Liver (tissue), 3 donors: ENCODE data around the gene PALLD.

Experiments
- CTCF ChIP-seq: fragments of 150-350 bp; IDR thresholded peaks from 2 replicates; pipeline ENCODE4 v1.5.1; 2017; ENCODE audit warnings: improper control_type of control experiment, low read depth, low read length; ENCODE audit not compliant: missing input control
- JUND ChIP-seq, 2 donors: IDR thresholded peaks; 2 replicates each; pipeline ENCODE4 v1.6.1; 2016; ENCODE audit warnings: antibody characterized with exemption in 2 of 2
- RAD21 ChIP-seq, 2 donors: IDR thresholded peaks; 2 replicates each; pipeline ENCODE4 v1.6.1; 2016; ENCODE audit warnings: antibody characterized with exemption in 2 of 2, mild to moderate bottlenecking in 2 of 2
- SP1 ChIP-seq: IDR thresholded peaks from 2 replicates; pipeline ENCODE4 v1.6.1; 2018; ENCODE audit warnings: antibody characterized with exemption, mild to moderate bottlenecking
- YY1 ChIP-seq: IDR thresholded peaks from 2 replicates; pipeline ENCODE4 v1.6.1; 2016; ENCODE audit warnings: antibody characterized with exemption, mild to moderate bottlenecking
- TF ChIP-seq, protein P1 (sequence below): IDR thresholded peaks from 2 replicates; pipeline ENCODE4 v1.6.1; 2016; ENCODE audit warnings: antibody characterized with exemption
- TF ChIP-seq, protein P2 (sequence below): IDR thresholded peaks from 2 replicates; pipeline ENCODE4 v1.6.1; 2016; ENCODE audit warnings: antibody characterized with exemption
- donor health status: healthy.
- donor health status: healthy.

DNA sequence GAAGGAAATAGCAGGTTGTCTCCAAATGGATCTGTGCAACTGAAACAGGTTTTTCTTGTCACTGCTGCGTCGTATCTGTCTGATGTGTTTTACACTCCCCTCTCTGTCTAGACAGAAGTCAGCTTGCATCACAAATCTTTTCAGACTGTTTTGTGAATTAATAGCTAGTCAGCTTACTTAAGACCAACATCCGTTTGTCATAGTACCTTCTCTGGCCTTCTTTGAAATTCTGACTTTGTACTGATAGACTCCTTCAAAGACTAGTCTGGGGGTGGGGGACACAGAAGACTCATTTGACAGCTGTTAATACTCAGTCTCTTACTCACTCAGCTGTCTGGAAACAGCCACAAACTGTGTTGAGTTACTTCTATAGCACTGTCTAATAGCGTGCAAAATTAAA, 197.8 kb downstream of the PALLD start:
- TF ChIP-seq RAD21 (IDR thresholded peaks at IDR 0.05) (no peak), CTCF (no peak), SP1 (no peak), JUND (IDR thresholded peaks at IDR 0.05) (no peak), YY1 (no peak)
- TF ChIP-seq, protein P1, sequence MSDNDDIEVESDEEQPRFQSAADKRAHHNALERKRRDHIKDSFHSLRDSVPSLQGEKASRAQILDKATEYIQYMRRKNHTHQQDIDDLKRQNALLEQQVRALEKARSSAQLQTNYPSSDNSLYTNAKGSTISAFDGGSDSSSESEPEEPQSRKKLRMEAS, result no peak
- TF ChIP-seq, protein P2, sequence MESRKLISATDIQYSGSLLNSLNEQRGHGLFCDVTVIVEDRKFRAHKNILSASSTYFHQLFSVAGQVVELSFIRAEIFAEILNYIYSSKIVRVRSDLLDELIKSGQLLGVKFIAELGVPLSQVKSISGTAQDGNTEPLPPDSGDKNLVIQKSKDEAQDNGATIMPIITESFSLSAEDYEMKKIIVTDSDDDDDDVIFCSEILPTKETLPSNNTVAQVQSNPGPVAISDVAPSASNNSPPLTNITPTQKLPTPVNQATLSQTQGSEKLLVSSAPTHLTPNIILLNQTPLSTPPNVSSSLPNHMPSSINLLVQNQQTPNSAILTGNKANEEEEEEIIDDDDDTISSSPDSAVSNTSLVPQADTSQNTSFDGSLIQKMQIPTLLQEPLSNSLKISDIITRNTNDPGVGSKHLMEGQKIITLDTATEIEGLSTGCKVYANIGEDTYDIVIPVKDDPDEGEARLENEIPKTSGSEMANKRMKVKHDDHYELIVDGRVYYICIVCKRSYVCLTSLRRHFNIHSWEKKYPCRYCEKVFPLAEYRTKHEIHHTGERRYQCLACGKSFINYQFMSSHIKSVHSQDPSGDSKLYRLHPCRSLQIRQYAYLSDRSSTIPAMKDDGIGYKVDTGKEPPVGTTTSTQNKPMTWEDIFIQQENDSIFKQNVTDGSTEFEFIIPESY, result no peak
